Esophagus squamous epithelium (tissue), 5 donors: ENCODE measurements around the gene ZNF592. TPM values are rescaled to one million over a fixed set of nuclear protein-coding genes. Genes with fewer than 3 reads are reported as not detected.

ENCODE experiments used
- DNase-seq: peaks from one replicate; lab custom pipeline; 2025; lab: John Stamatoyannopoulos, UW
- H3K27ac ChIP-seq, 4 donors: fragments of 200-600 bp; sonication (generic); one replicate each; pipeline ENCODE4 v1.5.1; 2016 to 2019; ENCODE audit warnings: mild to moderate bottlenecking in 1 of 4
- H3K27me3 ChIP-seq, 4 donors: fragments of 200-600 bp; sonication (generic); 1 replicate in 3 of 4; 2 replicates in 1 of 4; pipeline versions ENCODE4 v1.5.1 to v1.6.0; 2017 to 2021; ENCODE audit warnings: antibody characterized with exemption in 1 of 4
- H3K36me3 ChIP-seq, 3 donors: fragments of 200-600 bp; sonication (generic); one replicate each; pipeline ENCODE4 v1.5.1; 2016 to 2019
- H3K4me1 ChIP-seq, 3 donors: fragments of 200-600 bp; sonication (generic); one replicate each; pipeline ENCODE4 v1.5.1; 2017 to 2019
- H3K4me3 ChIP-seq, 4 donors: fragments of 200-600 bp; sonication (generic); 1 replicate in 3 of 4; 2 replicates in 1 of 4; pipeline ENCODE4 v1.5.1; 2016 to 2019; ENCODE audit warnings: mild to moderate bottlenecking in 2 of 4, moderate library complexity in 1 of 4
- H3K9me3 ChIP-seq, 3 donors: fragments of 200-600 bp; sonication (generic); one replicate each; pipeline ENCODE4 v1.5.1; 2016 to 2019
- POLR2A ChIP-seq, 4 donors: fragments of 450-650 bp; IDR thresholded peaks; one replicate each; pipeline ENCODE4 v1.6.1; 2017; ENCODE audit warnings: antibody characterized with exemption in 4 of 4, mild to moderate bottlenecking in 4 of 4, moderate library complexity in 3 of 4
- WGBS, 2 donors: methylation state at CpG; one replicate each; pipeline ENCODE4 v1.1.5; 2018; 5-methylcytosine and 5-hydroxymethylcytosine counted together
- intact Hi-C: fragments of 100-400 bp; cut with DNase I; formaldehyde crosslinking; loops from one replicate; pipeline ENCODE4 v1.15.0; 2022
- total RNA-seq, 4 donors: library from RNA; depleted of rRNA; stranded (reverse); fragments of >200 nt; gene quantifications; one replicate each; pipeline ENCODE4 v1.1.0, GENCODE V29; 2016
- TF ChIP-seq, protein P1 (sequence below), 6 experiments: fragments of 450-650 bp in 4 of 6; fragments of 200-600 bp in 2 of 6; sonication (generic) in 2 of 6; IDR thresholded peaks; one replicate each; pipeline ENCODE4 v1.5.1; 2016 to 2019; ENCODE audit warnings: antibody characterized with exemption in 6 of 6, mild to moderate bottlenecking in 4 of 6, moderate library complexity in 4 of 6
- donor health status: DM: yes; HTN: yes; CAD: no.

The ZNF592 gene
- total RNA-seq, 4 donors from 2014 or later: 8.0 to 12.2 (median 10.3) TPM

- H3K36me3 ChIP-seq: peaks cover 0 to 69% (median 0%) of the 10 kb centered on the region in 3 donors
Observed at GRCh38 chr15:84772031-84772430, 23.6 kb downstream of the ZNF592 start.

GRCh38 chr15:84772467-84772866 lies 24.1 kb downstream of the ZNF592 start:
- intact Hi-C loops: no loop called here
- no peak for TF ChIP-seq POLR2A (IDR thresholded peaks at IDR 0.05)
- TF ChIP-seq, protein P1, sequence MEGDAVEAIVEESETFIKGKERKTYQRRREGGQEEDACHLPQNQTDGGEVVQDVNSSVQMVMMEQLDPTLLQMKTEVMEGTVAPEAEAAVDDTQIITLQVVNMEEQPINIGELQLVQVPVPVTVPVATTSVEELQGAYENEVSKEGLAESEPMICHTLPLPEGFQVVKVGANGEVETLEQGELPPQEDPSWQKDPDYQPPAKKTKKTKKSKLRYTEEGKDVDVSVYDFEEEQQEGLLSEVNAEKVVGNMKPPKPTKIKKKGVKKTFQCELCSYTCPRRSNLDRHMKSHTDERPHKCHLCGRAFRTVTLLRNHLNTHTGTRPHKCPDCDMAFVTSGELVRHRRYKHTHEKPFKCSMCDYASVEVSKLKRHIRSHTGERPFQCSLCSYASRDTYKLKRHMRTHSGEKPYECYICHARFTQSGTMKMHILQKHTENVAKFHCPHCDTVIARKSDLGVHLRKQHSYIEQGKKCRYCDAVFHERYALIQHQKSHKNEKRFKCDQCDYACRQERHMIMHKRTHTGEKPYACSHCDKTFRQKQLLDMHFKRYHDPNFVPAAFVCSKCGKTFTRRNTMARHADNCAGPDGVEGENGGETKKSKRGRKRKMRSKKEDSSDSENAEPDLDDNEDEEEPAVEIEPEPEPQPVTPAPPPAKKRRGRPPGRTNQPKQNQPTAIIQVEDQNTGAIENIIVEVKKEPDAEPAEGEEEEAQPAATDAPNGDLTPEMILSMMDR (IDR thresholded peaks at IDR 0.05): no peak
- H3K27ac ChIP-seq: no peak overlapping the region

More at GRCh38 chr15:84772031-84772430, 23.6 kb downstream of the ZNF592 start:
- no peaks in the 10 kb centered on the region for H3K27me3 ChIP-seq
- H3K4me1 ChIP-seq: peaks cover 0 to 8% (median 4%) of the 10 kb centered on the region in 3 donors
- no peak for DNase-seq
- no peak for TF ChIP-seq POLR2A (IDR thresholded peaks at IDR 0.05)
- TF ChIP-seq, protein P1 (IDR thresholded peaks at IDR 0.05): no peak
- WGBS, 2 donors: 60 to 61% methylated on average over 4 to 5 of the region's 5 CpGs
- no peak overlapping the region for H3K27ac ChIP-seq
- H3K9me3 ChIP-seq: no peaks in the 10 kb centered on the region
- no peak overlapping the region for H3K4me3 ChIP-seq
- intact Hi-C loops: no loop called here

DNA sequence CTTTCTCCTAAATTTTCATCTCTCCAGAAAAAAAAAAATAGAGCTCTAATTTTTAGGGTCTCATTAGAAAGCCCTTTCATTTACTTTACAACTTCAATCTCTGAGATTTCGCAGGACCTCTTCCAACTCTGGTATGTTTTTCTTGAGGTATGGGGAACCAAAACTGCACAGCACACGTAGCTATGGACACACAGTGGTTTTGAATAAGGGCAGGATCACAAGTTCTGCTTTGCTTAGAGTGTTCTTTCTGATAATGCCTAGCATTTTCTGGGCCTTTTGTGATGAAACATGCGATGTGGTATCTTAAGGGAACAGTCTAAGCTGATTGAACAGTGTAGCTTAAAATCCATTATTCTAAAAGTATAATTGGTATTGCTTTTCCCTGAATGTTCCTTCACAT lies 25.3 kb downstream of the ZNF592 start:
- peaks cover 0 to 62% (median 0%) of the 10 kb centered on the region in 3 donors for H3K36me3 ChIP-seq
- no peak overlapping the region for H3K27ac ChIP-seq
- 78 to 83% methylated on average over 3 of the region's 3 CpGs for WGBS, 2 donors
- no peaks in the 10 kb centered on the region for H3K9me3 ChIP-seq
- H3K4me1 ChIP-seq: peaks cover 0 to 8% (median 4%) of the 10 kb centered on the region in 3 donors
- TF ChIP-seq POLR2A (IDR thresholded peaks at IDR 0.05): no peak
- TF ChIP-seq, protein P1 (IDR thresholded peaks at IDR 0.05): no peak
- no peak for DNase-seq
- no peaks in the 10 kb centered on the region for H3K27me3 ChIP-seq
- intact Hi-C loops: no loop called here
- no peak overlapping the region for H3K4me3 ChIP-seq

More at GRCh38 chr15:84772467-84772866, 24.1 kb downstream of the ZNF592 start:
- Histone ChIP-seq H3K36me3 (peaks cover 0 to 65% (median 0%) of the 10 kb centered on the region in 3 donors), H3K27me3 (no peaks in the 10 kb centered on the region), H3K4me1 (peaks cover 0 to 8% (median 4%) of the 10 kb centered on the region in 3 donors), H3K4me3 (no peak overlapping the region), H3K9me3 (no peaks in the 10 kb centered on the region)
- DNase-seq: no peak
- 48 to 60% methylated on average over 2 of the region's 2 CpGs for WGBS, 2 donors

DNA sequence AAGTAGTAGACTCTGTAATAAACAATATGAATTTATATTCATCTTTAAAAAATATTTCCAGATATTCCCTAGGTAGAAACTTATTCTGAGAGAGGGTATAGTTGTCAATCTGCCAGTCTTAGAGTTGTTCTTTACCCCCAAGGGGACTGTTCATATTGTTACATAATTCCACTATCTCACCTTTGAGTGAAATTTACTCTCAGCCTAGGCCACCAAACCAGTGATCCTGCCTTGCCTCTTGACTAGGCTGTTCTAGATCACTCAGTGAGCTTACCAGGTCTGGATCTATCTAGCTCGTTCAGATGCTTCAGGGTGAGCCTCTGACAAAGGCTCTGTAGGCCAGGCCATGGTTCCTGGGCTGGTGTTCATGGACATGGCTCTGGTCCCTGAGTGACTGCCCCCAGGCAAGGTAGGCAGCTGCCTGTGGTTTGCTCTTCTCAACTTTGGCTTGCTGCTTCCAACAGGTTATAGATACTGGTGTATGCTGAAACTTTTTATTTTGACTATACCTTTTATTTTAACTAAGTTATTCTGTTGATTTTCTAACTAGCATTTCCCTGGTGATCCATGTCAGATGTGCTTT lies 27.6 kb downstream of the ZNF592 start:
- Histone ChIP-seq H3K4me3 (no peak overlapping the region), H3K27ac (no peak overlapping the region), H3K9me3 (no peaks in the 10 kb centered on the region), H3K27me3 (no peaks in the 10 kb centered on the region), H3K36me3 (peaks cover 0 to 49% (median 2%) of the 10 kb centered on the region in 3 donors), H3K4me1 (peaks cover 0 to 8% (median 4%) of the 10 kb centered on the region in 3 donors)
- intact Hi-C loops: no loop called here
- no peak for DNase-seq
- WGBS, 2 donors: 71 to 89% methylated on average over 1 of the region's 1 CpG
- TF ChIP-seq POLR2A (IDR thresholded peaks at IDR 0.05): no peak
- TF ChIP-seq, protein P1 (IDR thresholded peaks at IDR 0.05): no peak

GRCh38 chr15:84778194-84778593 lies 29.8 kb downstream of the ZNF592 start:
- TF ChIP-seq, protein P1 (IDR thresholded peaks at IDR 0.05): no peak
- TF ChIP-seq POLR2A (IDR thresholded peaks at IDR 0.05): no peak
- Histone ChIP-seq H3K27me3 (no peaks in the 10 kb centered on the region), H3K36me3 (peaks cover 8 to 59% (median 15%) of the 10 kb centered on the region in 3 donors), H3K9me3 (no peaks in the 10 kb centered on the region), H3K4me1 (no peaks in the 10 kb centered on the region), H3K4me3 (no peak overlapping the region), H3K27ac (no peak overlapping the region)
- intact Hi-C loops: no loop called here
- 85 to 87% methylated on average over 12 to 13 of the region's 13 CpGs for WGBS, 2 donors
- no peak for DNase-seq
